SK-N-SH treated with all-trans-retinoic acid at 6 μM for 48 hours (cell line): ENCODE data around the gene CDK10.

Experiments used
- ARNTL ChIP-seq: fragments of 450-650 bp; formaldehyde crosslinking; IDR thresholded peaks from 2 replicates; pipeline ENCODE4 v1.5.0; 2020; ENCODE audit warnings: low read depth, mild to moderate bottlenecking, moderate library complexity, borderline replicate concordance
- CREB5 ChIP-seq: fragments of 250-450 bp; sonication (Bioruptor Pico); IDR thresholded peaks from 2 replicates; pipeline ENCODE4 v1.5.1; 2020; ENCODE audit warnings: low read depth, mild to moderate bottlenecking, moderate library complexity
- ESRRG ChIP-seq: fragments of 250-450 bp; sonication (Bioruptor Pico); IDR thresholded peaks from 2 replicates; pipeline ENCODE4 v1.6.1; 2021; ENCODE audit warnings: mild to moderate bottlenecking
- PATZ1 ChIP-seq: fragments of 250-450 bp; sonication (Bioruptor Pico); IDR thresholded peaks from 2 replicates; pipeline ENCODE4 v1.8.0; 2020; ENCODE audit warnings: mild to moderate bottlenecking, moderate library complexity, borderline replicate concordance
- PPARA ChIP-seq: fragments of 250-450 bp; sonication (Bioruptor Pico); IDR thresholded peaks from 2 replicates; pipeline ENCODE4 v1.5.0; 2020; ENCODE audit warnings: mild to moderate bottlenecking, borderline replicate concordance
- SNAI2 ChIP-seq: fragments of 250-450 bp; sonication (Bioruptor Pico); IDR thresholded peaks from 2 replicates; pipeline ENCODE4 v1.5.0; 2020; ENCODE audit warnings: mild to moderate bottlenecking, moderate library complexity
- TOX ChIP-seq: fragments of 250-450 bp; sonication (Bioruptor Pico); IDR thresholded peaks from 2 replicates; pipeline ENCODE4 v1.8.0; 2021; ENCODE audit warnings: mild to moderate bottlenecking, moderate library complexity, borderline replicate concordance
- TSHZ2 ChIP-seq: fragments of 250-450 bp; sonication (Bioruptor Pico); IDR thresholded peaks from 2 replicates; pipeline ENCODE4 v1.5.0; 2020; ENCODE audit warnings: mild to moderate bottlenecking, moderate library complexity
- ZFP3 ChIP-seq: fragments of 250-450 bp; sonication (Bioruptor Pico); IDR thresholded peaks from 2 replicates; pipeline ENCODE4 v1.5.0; 2020; ENCODE audit warnings: mild to moderate bottlenecking, moderate library complexity
- ZFP30 ChIP-seq: fragments of 450-650 bp; formaldehyde crosslinking; IDR thresholded peaks from 2 replicates; pipeline ENCODE4 v1.5.0; 2022; ENCODE audit warnings: mild to moderate bottlenecking, moderate library complexity
- ZNF70 ChIP-seq: fragments of 450-650 bp; formaldehyde crosslinking; IDR thresholded peaks from 2 replicates; pipeline ENCODE4 v1.5.0; 2020; ENCODE audit warnings: mild to moderate bottlenecking, moderate library complexity
- ZNF8 ChIP-seq: fragments of 450-650 bp; formaldehyde crosslinking; IDR thresholded peaks from 2 replicates; pipeline ENCODE4 v1.5.0; 2020; ENCODE audit warnings: mild to moderate bottlenecking, moderate library complexity

GRCh38 chr16:89738538-89739317 is 52.2 kb downstream of the CDK10 start:
- TF ChIP-seq ZFP3 (no peak), CREB5 (CRISPR knock-in tag) (no peak), PATZ1 (CRISPR knock-in tag) (no peak), ZFP30 (CRISPR knock-in tag) (no peak), ARNTL (no peak), TOX (CRISPR knock-in tag) (no peak), TSHZ2 (CRISPR knock-in tag) (no peak), PPARA (CRISPR knock-in tag) (no peak), ESRRG (CRISPR knock-in tag) (no peak), ZNF8 (CRISPR knock-in tag) (no peak), ZNF70 (CRISPR knock-in tag) (no peak), SNAI2 (no peak)
